ENCODE measurements around the gene WDFY3.

GRCh38 chr4:84666439-84666838 is 300.1 kb downstream of the WDFY3 start:
- TF ChIP-seq ZFX (IDR thresholded peaks at IDR 0.05) = no peak
- TF ChIP-seq CTCF (conservative IDR thresholded peaks at IDR 0.05) = no peak

Measured in C4-2B (cell line).